Choroid plexus epithelial cell (primary cell): ENCODE data around the gene SPSB2.
A peak's percentile ranks its signal among the peaks of the same experiment; 100 is the strongest.
"Not testable (repeated sequence)": the region's sequence is repeated elsewhere in the genome, so short reads cannot be mapped to it uniquely, and the experiment has no call there.

Experiments
- DNase-seq: peaks from one replicate; pipeline ENCODE4 v3.0.0-alpha.2; 2010; ENCODE audit warnings: low read depth
- H3K4me3 ChIP-seq: 2 replicates; pipeline ENCODE4 v1.5.1; 2011; ENCODE audit warnings: low read depth, mild to moderate bottlenecking, control low read depth, low read length, moderate library complexity
- TF ChIP-seq, protein P1 (sequence below): conservative IDR thresholded peaks from 2 replicates; pipeline ENCODE4 v1.5.1; 2011; ENCODE audit warnings: low read depth, mild to moderate bottlenecking, control low read depth, inconsistent platforms, low read length, moderate library complexity

SPSB2 gene

DNA sequence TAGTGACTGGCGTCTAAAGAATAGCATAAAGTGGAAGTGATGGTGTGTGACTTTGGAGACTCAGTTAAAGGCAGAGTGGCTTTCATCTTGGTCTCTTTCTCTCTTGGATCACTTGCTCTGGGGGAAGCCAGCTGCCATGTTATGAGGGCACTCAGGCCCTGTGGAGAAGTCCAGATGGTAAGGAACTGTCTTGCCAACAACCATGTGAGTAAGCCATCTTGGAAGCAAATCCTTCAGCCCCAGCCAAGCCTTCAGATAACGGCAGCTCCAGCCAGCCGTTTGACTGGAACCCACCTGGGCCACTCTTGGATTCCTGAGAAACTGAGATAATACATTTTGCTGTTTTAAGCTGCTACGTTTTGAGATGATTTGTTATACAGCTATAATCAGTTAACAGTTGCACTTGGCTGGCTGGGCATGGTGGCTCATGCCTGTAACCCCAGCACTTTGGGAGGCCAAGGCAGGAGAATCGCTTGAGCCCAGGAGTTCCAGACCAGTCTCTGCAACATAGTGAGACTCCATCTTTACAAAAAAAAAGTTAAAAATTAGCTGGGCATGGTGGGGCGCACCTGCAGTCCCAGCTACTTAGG is 23.8 kb upstream of the SPSB2 start:
- no peak for DNase-seq
- TF ChIP-seq, protein P1, sequence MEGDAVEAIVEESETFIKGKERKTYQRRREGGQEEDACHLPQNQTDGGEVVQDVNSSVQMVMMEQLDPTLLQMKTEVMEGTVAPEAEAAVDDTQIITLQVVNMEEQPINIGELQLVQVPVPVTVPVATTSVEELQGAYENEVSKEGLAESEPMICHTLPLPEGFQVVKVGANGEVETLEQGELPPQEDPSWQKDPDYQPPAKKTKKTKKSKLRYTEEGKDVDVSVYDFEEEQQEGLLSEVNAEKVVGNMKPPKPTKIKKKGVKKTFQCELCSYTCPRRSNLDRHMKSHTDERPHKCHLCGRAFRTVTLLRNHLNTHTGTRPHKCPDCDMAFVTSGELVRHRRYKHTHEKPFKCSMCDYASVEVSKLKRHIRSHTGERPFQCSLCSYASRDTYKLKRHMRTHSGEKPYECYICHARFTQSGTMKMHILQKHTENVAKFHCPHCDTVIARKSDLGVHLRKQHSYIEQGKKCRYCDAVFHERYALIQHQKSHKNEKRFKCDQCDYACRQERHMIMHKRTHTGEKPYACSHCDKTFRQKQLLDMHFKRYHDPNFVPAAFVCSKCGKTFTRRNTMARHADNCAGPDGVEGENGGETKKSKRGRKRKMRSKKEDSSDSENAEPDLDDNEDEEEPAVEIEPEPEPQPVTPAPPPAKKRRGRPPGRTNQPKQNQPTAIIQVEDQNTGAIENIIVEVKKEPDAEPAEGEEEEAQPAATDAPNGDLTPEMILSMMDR, result no peak
- no peak overlapping the region for H3K4me3 ChIP-seq

DNA sequence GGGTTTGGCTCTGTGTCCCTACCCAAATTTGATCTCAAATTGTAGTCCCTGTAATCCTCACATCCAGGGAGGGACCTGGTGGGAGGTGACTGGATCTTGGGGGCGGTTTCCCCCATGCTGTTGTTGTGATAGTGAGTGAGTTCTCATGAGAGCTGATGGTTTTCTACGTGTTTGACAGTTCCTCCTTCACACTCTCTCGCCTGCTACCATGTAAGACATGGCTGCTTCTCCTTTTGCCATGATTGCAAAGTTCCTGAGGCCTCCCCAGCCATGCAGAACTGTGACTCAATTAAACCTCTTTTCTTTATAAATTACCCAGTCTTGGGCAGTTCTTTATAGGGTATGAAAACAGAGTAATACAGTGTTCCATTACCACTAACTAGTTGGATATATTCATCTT is 21.2 kb upstream of the SPSB2 start:
- TF ChIP-seq, protein P1, result no peak
- no peak overlapping the region for H3K4me3 ChIP-seq
- DNase-seq, result no peak

DNA sequence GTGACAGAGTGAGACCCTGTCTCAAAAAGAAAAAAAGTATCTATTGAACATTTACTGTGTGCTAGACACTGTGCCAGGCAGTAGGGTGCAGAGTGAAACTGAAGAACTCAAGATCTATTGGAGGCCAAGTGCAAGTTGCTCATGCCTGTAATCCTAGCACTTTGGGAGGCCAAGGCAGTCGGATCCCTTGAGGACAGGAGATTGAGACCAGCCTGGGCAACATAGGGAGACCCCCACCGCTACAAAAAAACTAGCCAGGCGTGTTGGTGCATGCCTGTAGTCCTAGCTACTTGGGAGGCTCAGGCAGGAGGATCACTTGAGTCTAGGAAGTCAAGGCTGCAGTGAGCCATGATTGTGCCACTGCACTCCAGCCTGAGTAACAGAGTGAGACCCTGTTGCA is 19.6 kb upstream of the SPSB2 start:
- not testable (repeated sequence) for H3K4me3 ChIP-seq, DNase-seq

DNA sequence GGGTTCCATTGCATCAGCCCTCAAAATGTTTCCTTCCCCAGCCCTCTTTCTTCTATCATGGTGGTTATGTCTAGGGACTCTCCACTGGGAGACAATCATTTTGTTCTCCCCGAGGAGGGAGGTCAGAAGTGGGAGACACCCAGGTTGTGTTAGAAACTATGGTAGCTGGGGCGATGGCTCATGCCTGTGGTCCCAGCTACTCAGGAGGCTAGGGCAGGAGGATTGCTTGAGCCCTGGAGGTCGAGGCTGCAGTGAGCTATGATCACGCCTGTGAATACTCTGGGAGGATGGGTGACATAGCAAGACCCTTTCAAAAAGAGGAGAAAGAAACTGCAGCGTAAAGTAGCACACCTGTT is 18.5 kb upstream of the SPSB2 start:
- TF ChIP-seq, protein P1, result no peak
- peak overlapping the region; percentile 58 for H3K4me3 ChIP-seq

GRCh38 chr12:6890789-6891645 is 17.9 kb upstream of the SPSB2 start:
- TF ChIP-seq, protein P1, result peak; percentile 59
- DNase-seq, result peak; percentile 97
- peak overlapping the region; percentile 58 for H3K4me3 ChIP-seq

More for the DNA sequence above, 18.5 kb upstream of the SPSB2 start:
- DNase-seq, result no peak

- H3K4me3 ChIP-seq, DNase-seq: not testable (repeated sequence)
These were observed 16.9 kb upstream of the SPSB2 start for GRCh38 chr12:6889775-6890573.

DNA sequence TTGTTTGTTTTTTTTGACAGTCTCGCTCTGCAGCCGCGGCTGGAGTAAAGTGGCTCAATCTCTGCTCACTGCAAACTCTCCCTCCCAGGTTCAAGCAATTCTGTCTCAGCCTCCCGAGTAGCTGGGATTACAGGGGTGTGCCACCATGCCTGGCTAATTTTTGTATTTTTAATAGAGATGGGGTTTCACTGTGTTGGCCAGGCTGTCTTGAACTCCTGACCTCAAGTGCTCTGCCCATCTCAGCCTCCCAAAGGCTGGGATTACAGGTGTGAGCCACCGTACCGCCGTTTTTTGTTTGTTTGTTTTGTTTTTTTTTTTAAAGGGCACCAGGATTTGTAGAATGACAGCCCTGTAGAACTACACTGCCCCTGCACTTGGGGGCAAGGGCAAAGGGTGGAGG is 15.7 kb upstream of the SPSB2 start:
- H3K4me3 ChIP-seq, DNase-seq: not testable (repeated sequence)

DNA sequence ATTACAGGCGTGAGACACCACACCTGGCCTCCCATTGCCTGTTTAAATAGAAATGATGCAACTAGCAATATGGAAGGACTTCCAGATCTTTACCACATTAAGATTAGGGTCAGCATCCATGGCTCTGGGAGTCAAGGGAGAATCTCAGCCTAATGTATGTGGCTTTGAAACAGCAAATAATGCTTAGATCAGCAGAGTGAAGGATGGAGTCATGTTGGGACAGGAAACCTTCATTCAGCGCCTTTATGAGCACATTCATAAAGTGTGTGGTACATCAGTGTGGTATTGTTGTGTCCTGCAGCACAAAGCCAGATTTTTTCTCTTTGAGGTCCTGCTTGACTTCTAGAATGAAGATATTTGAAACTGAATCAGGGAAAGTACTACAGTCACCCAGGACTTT is 15.3 kb upstream of the SPSB2 start:
- no peak overlapping the region for H3K4me3 ChIP-seq
- DNase-seq, result no peak
- TF ChIP-seq, protein P1, result no peak
